Measurements from ENCODE around the gene CCR8.
A peak's percentile ranks its signal among the peaks of the same experiment; 100 is the strongest.

The CCR8 gene

DNA sequence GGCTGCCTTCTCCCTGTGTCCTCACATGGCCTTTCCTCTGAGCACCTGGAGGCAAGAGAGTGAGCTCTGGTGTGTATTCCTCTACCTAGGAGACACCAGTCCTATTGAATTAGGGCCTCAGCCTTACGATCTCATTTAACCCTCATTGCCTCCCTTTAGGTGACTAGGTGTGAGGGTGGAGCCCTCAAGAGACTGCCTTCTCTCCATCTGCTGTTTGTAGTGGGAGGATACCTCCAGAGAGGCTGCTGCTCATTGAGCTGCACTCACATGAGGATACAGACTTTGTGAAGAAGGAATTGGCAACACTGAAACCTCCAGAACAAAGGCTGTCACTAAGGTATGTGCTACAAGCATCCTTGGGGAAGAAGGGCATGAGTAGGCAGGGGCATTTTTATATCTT is at the start of gene CCR8:
CCR8 (plus strand) TSS at position 217 of the 400 bp plus-strand sequence. CDS start 2,623 bp downstream, outside the sequence.
- no peak within 1 kb of the TSS for H3K27ac Mint-ChIP-seq
- no peak for DNase-seq
- H3K4me1 Mint-ChIP-seq = peaks cover 30% of the 10 kb centered on the region
- no peak within 1 kb of the TSS for H3K4me3 Mint-ChIP-seq
- H3K27me3 Mint-ChIP-seq = no peaks in the 10 kb centered on the region
- H3K9me3 Mint-ChIP-seq = no peaks in the 10 kb centered on the region
- CTCF ChIA-PET = interaction anchor here (3.2 kb wide), 1 partner anchor 37 kb away, joined by 10 read pairs; no protein-coding TSS in a partner anchor
- H3K36me3 Mint-ChIP-seq = no peaks in the 10 kb centered on the region

- DNase-seq = no peak
- no peak within 1 kb of the TSS for H3K27ac Mint-ChIP-seq
- H3K4me1 Mint-ChIP-seq = peaks cover 62% of the 10 kb centered on the region
- H3K36me3 Mint-ChIP-seq = no peaks in the 10 kb centered on the region
- CTCF ChIA-PET = interaction anchor here (1.0 to 5.3 kb wide), 5 partner anchors 8 to 91 kb away, joined by 3 to 26 read pairs (median 5); no protein-coding TSS in a partner anchor
- H3K27me3 Mint-ChIP-seq = peaks cover 52% of the 10 kb centered on the region
- no peaks in the 10 kb centered on the region for H3K9me3 Mint-ChIP-seq
- no peak within 1 kb of the TSS for H3K4me3 Mint-ChIP-seq
Measured at GRCh38 chr3:39279745-39280517, 49.6 kb upstream of the CCR8 start, which contains the start of gene CX3CR1. Gene CX3CR1, minus strand, starts transcription at chr3:39280036. Its CDS starts 13,527 bp downstream, at chr3:39266509.

- H3K4me1 Mint-ChIP-seq = peaks cover 57% of the 10 kb centered on the region
Measured at GRCh38 chr3:39280571-39280970, 48.9 kb upstream of the CCR8 start.

GRCh38 chr3:39281533-39281932 is 48.0 kb upstream of the CCR8 start:
- Mint-ChIP-seq H3K4me1 (peaks cover 49% of the 10 kb centered on the region), H3K4me3 (no peak overlapping the region), H3K27ac (no peak overlapping the region)

More at GRCh38 chr3:39280571-39280970, 48.9 kb upstream of the CCR8 start:
- H3K27ac Mint-ChIP-seq = no peak overlapping the region
- H3K4me3 Mint-ChIP-seq = no peak overlapping the region
- CTCF ChIA-PET = interaction anchor here (1.0 to 5.3 kb wide), 5 partner anchors 8 to 91 kb away, joined by 3 to 26 read pairs (median 5); no protein-coding TSS in a partner anchor
- H3K27me3 Mint-ChIP-seq = peaks cover 48% of the 10 kb centered on the region
- no peaks in the 10 kb centered on the region for H3K36me3 Mint-ChIP-seq
- H3K9me3 Mint-ChIP-seq = no peaks in the 10 kb centered on the region
- DNase-seq = no peak

GRCh38 chr3:39282057-39282456 is 47.5 kb upstream of the CCR8 start:
- H3K27me3 Mint-ChIP-seq = peaks cover 36% of the 10 kb centered on the region
- no peaks in the 10 kb centered on the region for H3K36me3 Mint-ChIP-seq
- CTCF ChIA-PET = interaction anchor here (1.2 to 2.3 kb wide), 3 partner anchors 9 to 155 kb away, joined by 3 to 19 read pairs (median 4); partner anchors contain the start of gene XIRP1
- no peak for DNase-seq
- H3K9me3 Mint-ChIP-seq = no peaks in the 10 kb centered on the region
- no peak overlapping the region for H3K4me3 Mint-ChIP-seq
- no peak overlapping the region for H3K27ac Mint-ChIP-seq
- H3K4me1 Mint-ChIP-seq = peaks cover 44% of the 10 kb centered on the region

More at GRCh38 chr3:39281533-39281932, 48.0 kb upstream of the CCR8 start:
- Mint-ChIP-seq H3K27me3 (peaks cover 41% of the 10 kb centered on the region), H3K9me3 (no peaks in the 10 kb centered on the region), H3K36me3 (no peaks in the 10 kb centered on the region)
- DNase-seq = no peak
- CTCF ChIA-PET = interaction anchor here (1.3 to 2.3 kb wide), 2 partner anchors 9 to 10 kb away, joined by 4 to 19 read pairs; no protein-coding TSS in a partner anchor

DNA sequence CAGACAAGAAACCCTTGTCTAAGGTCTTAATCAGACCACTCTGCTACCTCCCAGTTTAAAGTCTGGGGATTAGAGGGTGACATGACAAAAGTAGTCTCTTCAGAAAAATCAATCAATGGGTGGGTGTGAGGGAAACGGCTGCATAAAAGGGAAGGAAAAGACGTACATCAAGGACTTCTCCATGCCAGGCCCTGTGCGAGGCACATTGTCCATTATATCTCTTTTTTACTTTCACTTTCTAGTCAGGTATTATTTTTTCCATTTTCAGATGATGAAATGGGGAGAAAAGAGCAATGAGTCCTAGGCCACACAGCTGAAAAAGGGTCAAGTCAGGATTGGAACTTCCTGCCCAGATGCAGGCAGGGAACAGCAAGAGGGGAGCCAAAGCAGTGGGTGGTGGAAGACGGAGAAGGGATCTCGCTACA is 45.0 kb upstream of the CCR8 start:
- no peak overlapping the region for H3K4me3 Mint-ChIP-seq

DNA sequence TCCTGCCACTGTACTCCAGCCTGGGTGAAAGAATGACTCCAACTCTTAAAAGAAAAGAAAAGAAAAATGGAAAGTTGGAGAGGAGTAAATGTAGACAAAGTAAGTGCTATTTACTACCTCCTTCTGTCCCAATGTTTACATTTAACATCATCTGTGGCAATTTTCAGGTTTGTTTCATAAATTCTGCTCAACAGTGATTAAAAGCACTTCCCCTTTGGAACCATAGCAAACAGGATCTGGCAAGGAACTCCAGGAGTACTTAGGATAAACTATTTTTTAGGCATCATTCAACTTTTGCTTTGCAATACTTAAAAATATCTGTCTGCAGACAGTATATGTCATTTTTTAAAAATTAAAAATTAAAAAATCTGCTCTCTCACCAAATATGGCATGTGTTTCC is 44.2 kb upstream of the CCR8 start:
- H3K36me3 Mint-ChIP-seq = no peaks in the 10 kb centered on the region
- no peaks in the 10 kb centered on the region for H3K9me3 Mint-ChIP-seq
- H3K4me3 Mint-ChIP-seq = no peak overlapping the region
- no peak overlapping the region for H3K27ac Mint-ChIP-seq
- DNase-seq = no peak
- CTCF ChIA-PET = interaction anchor here (9.0 to 13.4 kb wide), 2 partner anchors 96 to 182 kb away, joined by 73 to 358 read pairs; partner anchors contain the start of gene XIRP1
- peaks cover 40% of the 10 kb centered on the region for H3K4me1 Mint-ChIP-seq
- peaks cover 14% of the 10 kb centered on the region for H3K27me3 Mint-ChIP-seq

More for the DNA sequence above, 45.0 kb upstream of the CCR8 start:
- Mint-ChIP-seq H3K9me3 (no peaks in the 10 kb centered on the region), H3K4me1 (peaks cover 39% of the 10 kb centered on the region), H3K27me3 (peaks cover 18% of the 10 kb centered on the region), H3K36me3 (no peaks in the 10 kb centered on the region), H3K27ac (peak overlapping the region; percentile 29)
- no peak for DNase-seq
- CTCF ChIA-PET = interaction anchor here (1.2 to 13.4 kb wide), 3 partner anchors 96 to 181 kb away, joined by 3 to 358 read pairs (median 73); partner anchors contain the start of gene XIRP1

- DNase-seq = no peak
- Mint-ChIP-seq H3K4me3 (no peak overlapping the region), H3K27me3 (peaks cover 7% of the 10 kb centered on the region), H3K9me3 (no peaks in the 10 kb centered on the region), H3K36me3 (no peaks in the 10 kb centered on the region), H3K4me1 (peaks cover 38% of the 10 kb centered on the region), H3K27ac (no peak overlapping the region)
- CTCF ChIA-PET = interaction anchor here (1.5 to 13.4 kb wide), 11 partner anchors 13 to 287 kb away, joined by 6 to 358 read pairs (median 30); partner anchors contain the start of gene XIRP1
Measured at GRCh38 chr3:39286771-39287170, 42.7 kb upstream of the CCR8 start.

DNA sequence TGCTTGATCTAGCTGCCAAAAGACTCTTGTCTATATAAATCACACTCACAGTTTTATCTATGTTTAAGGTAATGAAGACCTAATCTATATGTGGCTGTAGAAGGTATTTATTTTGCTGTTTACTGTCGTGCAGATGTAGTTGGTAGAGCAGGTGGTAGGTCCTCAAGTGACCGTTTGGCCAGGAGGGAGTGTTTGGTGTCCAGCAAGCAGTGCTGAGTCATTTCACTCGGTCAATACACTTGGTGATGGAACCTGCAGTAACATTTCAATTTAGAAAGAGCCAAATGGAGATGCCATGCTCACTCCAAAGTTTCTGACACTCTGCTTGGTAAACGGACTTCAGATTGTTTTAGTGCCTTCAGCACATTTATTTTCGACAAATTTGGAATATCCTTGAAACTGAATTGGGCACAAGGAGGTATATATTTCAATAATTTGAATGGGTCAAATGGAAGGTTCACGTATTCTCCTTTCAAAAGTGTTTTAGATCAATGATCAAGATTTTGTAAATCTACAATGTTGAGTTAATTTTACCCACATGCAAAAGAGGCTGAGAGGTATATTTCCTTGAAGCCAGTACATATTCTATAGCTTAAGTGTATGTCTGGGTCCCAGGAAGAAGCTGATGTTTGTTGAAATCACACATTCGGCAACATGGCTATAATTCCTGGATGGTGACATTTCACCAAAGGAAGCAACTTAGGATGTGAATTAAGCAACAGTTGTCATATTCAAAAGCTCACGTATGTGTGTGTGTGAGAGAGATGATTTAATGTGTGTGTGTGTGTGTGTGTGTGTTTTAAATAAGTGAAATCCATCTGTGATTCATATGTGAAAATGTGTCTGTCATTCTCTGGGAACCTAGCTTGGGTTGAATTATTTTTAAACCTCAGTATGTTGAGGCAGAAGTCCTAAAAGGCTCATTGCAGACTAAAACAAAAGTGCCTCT is 42.0 kb upstream of the CCR8 start:
- Mint-ChIP-seq H3K4me3 (no peak overlapping the region), H3K4me1 (peaks cover 39% of the 10 kb centered on the region), H3K9me3 (no peaks in the 10 kb centered on the region), H3K27me3 (peaks cover 4% of the 10 kb centered on the region), H3K36me3 (no peaks in the 10 kb centered on the region), H3K27ac (no peak overlapping the region)
- DNase-seq = no peak
- CTCF ChIA-PET = interaction anchor here (0.6 to 13.4 kb wide), 49 partner anchors 8 to 766 kb away, joined by 3 to 358 read pairs (median 6); partner anchors contain the start of genes CX3CR1 and XIRP1

DNA sequence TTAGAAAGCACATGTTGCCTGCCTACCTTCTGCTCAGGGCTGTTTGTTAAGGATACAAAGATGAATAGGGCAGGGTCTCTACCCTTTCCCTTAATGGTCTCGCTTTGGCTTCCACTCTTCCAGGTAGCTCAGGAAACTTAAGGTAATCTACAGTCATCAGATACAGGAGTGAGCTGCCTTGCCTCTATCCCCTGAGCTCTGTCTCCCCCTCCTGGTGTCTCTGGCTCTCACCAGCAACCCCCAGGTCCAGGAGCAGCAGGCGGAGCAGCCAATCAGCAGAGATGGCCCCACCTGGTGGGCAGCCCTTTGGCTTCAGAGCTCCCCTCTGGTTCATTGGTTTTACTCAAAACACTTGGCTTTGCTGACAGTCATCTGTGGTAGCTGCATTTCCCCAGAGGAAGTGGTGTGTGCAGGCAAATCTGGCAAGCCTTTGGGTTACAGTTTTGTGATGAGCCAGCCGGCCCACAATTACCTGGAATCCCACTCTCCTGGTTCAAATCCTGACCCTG is 41.2 kb upstream of the CCR8 start:
- CTCF ChIA-PET = interaction anchor here (0.7 to 13.4 kb wide), 55 partner anchors 9 to 767 kb away, joined by 3 to 358 read pairs (median 5); partner anchors contain the start of genes CX3CR1 and XIRP1
- H3K36me3 Mint-ChIP-seq = no peaks in the 10 kb centered on the region
- H3K27me3 Mint-ChIP-seq = peaks cover 3% of the 10 kb centered on the region
- DNase-seq = peak; percentile 90
- H3K4me1 Mint-ChIP-seq = peaks cover 39% of the 10 kb centered on the region
- no peak overlapping the region for H3K4me3 Mint-ChIP-seq
- H3K27ac Mint-ChIP-seq = no peak overlapping the region
- no peaks in the 10 kb centered on the region for H3K9me3 Mint-ChIP-seq

- Mint-ChIP-seq H3K27ac (no peak overlapping the region), H3K27me3 (peaks cover 3% of the 10 kb centered on the region), H3K9me3 (no peaks in the 10 kb centered on the region), H3K4me3 (no peak overlapping the region), H3K4me1 (peaks cover 39% of the 10 kb centered on the region), H3K36me3 (no peaks in the 10 kb centered on the region)
- no peak for DNase-seq
- CTCF ChIA-PET = interaction anchor here (0.7 to 13.4 kb wide), 45 partner anchors 8 to 768 kb away, joined by 3 to 358 read pairs (median 6); partner anchors contain the start of genes CX3CR1 and XIRP1
Measured at GRCh38 chr3:39289107-39289506, 40.4 kb upstream of the CCR8 start.

DNA sequence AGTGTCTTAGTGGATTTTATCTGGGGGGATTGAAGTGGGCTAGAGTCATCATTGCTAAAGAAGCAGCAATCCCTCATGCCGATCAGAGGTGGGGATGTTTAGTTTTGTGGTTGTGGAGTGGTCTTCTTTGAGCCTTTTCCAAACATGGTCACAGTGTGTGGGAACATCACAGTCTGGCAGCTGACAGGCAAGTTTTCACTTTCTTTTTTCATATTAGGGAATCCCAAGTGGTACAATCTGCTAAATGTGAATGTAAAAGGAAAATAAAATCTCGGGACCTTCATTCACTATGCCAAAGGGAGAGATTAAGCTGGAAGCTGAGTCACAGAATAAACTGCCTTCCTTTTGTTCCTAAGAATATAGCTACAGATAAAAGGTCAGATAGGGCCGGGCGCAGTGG is 39.3 kb upstream of the CCR8 start:
- CTCF ChIA-PET = interaction anchor here (0.8 to 13.4 kb wide), 21 partner anchors 8 to 290 kb away, joined by 3 to 358 read pairs (median 4); partner anchors contain the start of genes CX3CR1, GORASP1, TTC21A and XIRP1
- no peaks in the 10 kb centered on the region for H3K36me3 Mint-ChIP-seq
- H3K27me3 Mint-ChIP-seq = peaks cover 3% of the 10 kb centered on the region
- no peak for DNase-seq
- H3K9me3 Mint-ChIP-seq = no peaks in the 10 kb centered on the region
- peaks cover 42% of the 10 kb centered on the region for H3K4me1 Mint-ChIP-seq
- no peak overlapping the region for H3K4me3 Mint-ChIP-seq
- no peak overlapping the region for H3K27ac Mint-ChIP-seq

GRCh38 chr3:39291903-39292329 is 37.6 kb upstream of the CCR8 start:
- DNase-seq = peak; percentile 83
- Mint-ChIP-seq H3K27me3 (peaks cover 3% of the 10 kb centered on the region), H3K27ac (no peak overlapping the region), H3K36me3 (no peaks in the 10 kb centered on the region), H3K9me3 (no peaks in the 10 kb centered on the region), H3K4me1 (peaks cover 42% of the 10 kb centered on the region), H3K4me3 (no peak overlapping the region)
- CTCF ChIA-PET = interaction anchor here (0.6 to 13.4 kb wide), 61 partner anchors 9 to 767 kb away, joined by 3 to 358 read pairs (median 5); partner anchors contain the start of genes CCR8, CX3CR1, GORASP1 and TTC21A
